ENCODE data around the gene CAPS2. TPM values are rescaled to one million over a fixed set of nuclear protein-coding genes. Genes with fewer than 3 reads are reported as not detected.

Gene CAPS2
- total RNA-seq, 1 experiment from 2014 or later = 18.3 TPM

DNA sequence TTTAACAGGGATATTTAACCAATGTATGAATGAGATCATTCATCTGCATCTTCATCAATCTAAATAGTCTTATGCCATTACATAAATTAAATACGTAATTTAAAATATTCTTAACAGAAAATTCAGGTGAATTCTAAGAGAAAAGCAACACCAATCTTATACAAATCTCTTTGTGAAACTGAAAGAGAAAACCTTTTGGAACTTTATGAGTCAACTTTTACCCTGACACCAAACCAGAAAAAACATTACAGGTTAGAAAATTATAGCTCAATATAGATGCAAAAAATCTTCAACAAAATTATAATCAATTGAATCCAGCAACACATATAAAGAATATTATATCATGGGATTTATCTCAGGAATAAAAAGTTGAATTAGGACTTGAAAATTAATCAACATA, 7.8 kb upstream of the CAPS2 start:
- H3K4me2 ChIP-seq (ENCODE audit: low read length) = no peak overlapping the region
- BruUV-seq (replicated peaks) = no TSS peak
- H3K9me3 ChIP-seq (ENCODE audit: control insufficient read depth in 1 of 2, insufficient read depth in 1 of 2, low read depth in 1 of 2, low read length in 2 of 2) = no peaks in the 10 kb centered on the region
- H3K9ac ChIP-seq (ENCODE audit: low read length) = no peak overlapping the region
- no peaks in the 10 kb centered on the region for H3K9me2 ChIP-seq (ENCODE audit: insufficient read depth)
- H2AFZ ChIP-seq (ENCODE audit: low read depth, low read length, poor library complexity, severe bottlenecking) = no peak overlapping the region
- no peaks in the 10 kb centered on the region for H4K20me1 ChIP-seq (ENCODE audit: insufficient read depth)
- no peak overlapping the region for H3K4me3 ChIP-seq (replicated peaks in 1 of 2; ENCODE audit: low read depth in 1 of 2, low read length in 2 of 2)
- ATAC-seq (no peak), DNase-seq (ENCODE audit: low read depth, low spot score) (no peak)
- peaks cover 28 to 42% of the 10 kb centered on the region in 2 experiments for H3K4me1 ChIP-seq (ENCODE audit: control insufficient read depth in 1 of 2, insufficient read depth in 2 of 2, low read length in 2 of 2)
- no peaks in the 10 kb centered on the region for H3K36me3 ChIP-seq (ENCODE audit: control insufficient read depth in 1 of 2, insufficient read depth in 2 of 2, low read length in 2 of 2)
- no peak overlapping the region for H3K27ac ChIP-seq (ENCODE audit: low read depth, low read length)
- POLR2A ChIA-PET = no interaction called here
- TF ChIP-seq SP1 (IDR thresholded peaks at IDR 0.05; ENCODE audit: low read depth) (no peak), ZFX (IDR thresholded peaks at IDR 0.05) (no peak), ZNF274 (IDR thresholded peaks at IDR 0.05; ENCODE audit: low read depth, low read length) (no peak)
- TF ChIP-seq, protein P1, sequence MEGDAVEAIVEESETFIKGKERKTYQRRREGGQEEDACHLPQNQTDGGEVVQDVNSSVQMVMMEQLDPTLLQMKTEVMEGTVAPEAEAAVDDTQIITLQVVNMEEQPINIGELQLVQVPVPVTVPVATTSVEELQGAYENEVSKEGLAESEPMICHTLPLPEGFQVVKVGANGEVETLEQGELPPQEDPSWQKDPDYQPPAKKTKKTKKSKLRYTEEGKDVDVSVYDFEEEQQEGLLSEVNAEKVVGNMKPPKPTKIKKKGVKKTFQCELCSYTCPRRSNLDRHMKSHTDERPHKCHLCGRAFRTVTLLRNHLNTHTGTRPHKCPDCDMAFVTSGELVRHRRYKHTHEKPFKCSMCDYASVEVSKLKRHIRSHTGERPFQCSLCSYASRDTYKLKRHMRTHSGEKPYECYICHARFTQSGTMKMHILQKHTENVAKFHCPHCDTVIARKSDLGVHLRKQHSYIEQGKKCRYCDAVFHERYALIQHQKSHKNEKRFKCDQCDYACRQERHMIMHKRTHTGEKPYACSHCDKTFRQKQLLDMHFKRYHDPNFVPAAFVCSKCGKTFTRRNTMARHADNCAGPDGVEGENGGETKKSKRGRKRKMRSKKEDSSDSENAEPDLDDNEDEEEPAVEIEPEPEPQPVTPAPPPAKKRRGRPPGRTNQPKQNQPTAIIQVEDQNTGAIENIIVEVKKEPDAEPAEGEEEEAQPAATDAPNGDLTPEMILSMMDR (IDR thresholded peaks at IDR 0.05 in 2 of 3, conservative IDR thresholded peaks at IDR 0.05 in 1 of 3; ENCODE audit: borderline replicate concordance in 1 of 3, insufficient read depth in 1 of 3, low read depth in 2 of 3, low read length in 2 of 3) = no peak
- H3K27me3 ChIP-seq (ENCODE audit: insufficient read depth, low read length) = no peaks in the 10 kb centered on the region
- CTCF ChIA-PET = no interaction called here
- intact Hi-C loops (cut with micrococcal nuclease) = loop anchor here (10.0 kb wide), 1 partner anchor 687 kb away; no protein-coding TSS in a partner anchor
- H3K79me2 ChIP-seq (ENCODE audit: insufficient read depth, low read length) = no peaks in the 10 kb centered on the region
- RAD21 ChIA-PET (ENCODE audit: low non-redundant PET in 1 of 2, low total read pairs in 2 of 2, uncharacterized antibody in 2 of 2, unreplicated experiment in 2 of 2) = no interaction called here

DNA sequence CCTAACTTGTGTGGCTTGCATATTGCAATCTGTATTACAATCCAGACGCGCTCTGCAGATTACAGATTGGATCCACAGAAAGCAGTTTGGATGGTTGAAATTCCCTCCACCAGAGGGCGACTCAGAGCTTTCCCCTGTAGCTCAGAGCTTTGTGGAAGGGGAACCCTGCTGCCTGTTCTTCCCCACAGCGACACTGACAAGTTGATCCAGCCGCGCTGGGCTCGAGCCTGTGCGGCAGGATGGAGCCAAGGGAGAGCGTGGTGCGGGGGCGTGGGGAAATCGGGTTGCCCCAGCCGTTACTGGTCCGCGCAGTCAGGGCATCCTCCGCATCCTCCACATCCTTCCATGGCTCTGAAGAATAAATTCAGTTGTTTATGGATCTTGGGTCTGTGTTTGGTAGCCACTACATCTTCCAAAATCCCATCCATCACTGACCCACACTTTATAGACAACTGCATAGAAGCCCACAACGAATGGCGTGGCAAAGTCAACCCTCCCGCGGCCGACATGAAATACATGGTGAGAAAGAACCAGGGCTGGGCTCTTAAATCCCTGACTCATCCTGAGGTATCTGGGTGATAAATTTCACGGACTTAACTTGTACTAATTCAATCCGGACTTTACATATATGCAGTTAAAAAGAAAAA, 4.4 kb upstream of the CAPS2 start, which contains the start of gene GLIPR1L1:
TSS of gene GLIPR1L1 (plus strand) at position 287 of the 647 bp plus-strand sequence. CDS start at position 346, 59 bp downstream.
- BruUV-seq (replicated peaks) = TSS peak; percentile 86
- Histone ChIP-seq H3K4me2 (ENCODE audit: low read length) (peak within 1 kb of the TSS; percentile 74), H2AFZ (ENCODE audit: low read depth, low read length, poor library complexity, severe bottlenecking) (peak within 1 kb of the TSS; percentile 1), H3K79me2 (ENCODE audit: insufficient read depth, low read length) (no peaks in the 10 kb centered on the region), H3K9me2 (ENCODE audit: insufficient read depth) (no peaks in the 10 kb centered on the region), H4K20me1 (ENCODE audit: insufficient read depth) (no peaks in the 10 kb centered on the region), H3K27me3 (ENCODE audit: insufficient read depth, low read length) (no peaks in the 10 kb centered on the region), H3K4me3 (replicated peaks in 1 of 2; ENCODE audit: low read depth in 1 of 2, low read length in 2 of 2) (peak within 1 kb of the TSS; percentile 42 to 57), H3K36me3 (ENCODE audit: control insufficient read depth in 1 of 2, insufficient read depth in 2 of 2, low read length in 2 of 2) (no peaks in the 10 kb centered on the region), H3K4me1 (ENCODE audit: control insufficient read depth in 1 of 2, insufficient read depth in 2 of 2, low read length in 2 of 2) (peaks cover 16 to 25% of the 10 kb centered on the region in 2 experiments), H3K27ac (ENCODE audit: low read depth, low read length) (peak within 1 kb of the TSS; percentile 63), H3K9ac (ENCODE audit: low read length) (peak within 1 kb of the TSS; percentile 41), H3K9me3 (ENCODE audit: control insufficient read depth in 1 of 2, insufficient read depth in 1 of 2, low read depth in 1 of 2, low read length in 2 of 2) (no peaks in the 10 kb centered on the region)
- DNase-seq (ENCODE audit: low read depth, low spot score) (peak; percentile 92), ATAC-seq (peak; percentile 86)
- ChIA-PET RAD21 (ENCODE audit: low non-redundant PET in 1 of 2, low total read pairs in 2 of 2, uncharacterized antibody in 2 of 2, unreplicated experiment in 2 of 2) (interaction anchor here in 1 of 2 experiments (0.8 kb wide), 1 partner anchor 55 kb away, joined by 3 read pairs; no protein-coding TSS in a partner anchor), CTCF (interaction anchor here (0.7 to 1.7 kb wide), 13 partner anchors 8 to 1121 kb away, joined by 3 to 17 read pairs (median 4); partner anchors contain the start of gene GLIPR1L2), POLR2A (interaction anchor here (0.6 kb wide), 1 partner anchor 17 kb away, joined by 3 read pairs; no protein-coding TSS in a partner anchor)
- intact Hi-C loops (cut with micrococcal nuclease) = loop anchor here (5.0 to 10.0 kb wide), 4 partner anchors 153 to 1013 kb away; partner anchors contain the start of gene BBS10
- TF ChIP-seq EGR1 (IDR thresholded peaks at IDR 0.05; ENCODE audit: low read depth) (peak; percentile 98), RAD21 (IDR thresholded peaks at IDR 0.05; ENCODE audit: low read depth) (peak; percentile 86), ELF1 (IDR thresholded peaks at IDR 0.05; ENCODE audit: borderline replicate concordance, low read depth) (no peak)
- TF ChIP-seq, protein P1 (IDR thresholded peaks at IDR 0.05 in 2 of 3, conservative IDR thresholded peaks at IDR 0.05 in 1 of 3; ENCODE audit: borderline replicate concordance in 1 of 3, insufficient read depth in 1 of 3, low read depth in 2 of 3, low read length in 2 of 3) = peak; percentile 75 to 83 (median 75)
- TF ChIP-seq, protein P2, sequence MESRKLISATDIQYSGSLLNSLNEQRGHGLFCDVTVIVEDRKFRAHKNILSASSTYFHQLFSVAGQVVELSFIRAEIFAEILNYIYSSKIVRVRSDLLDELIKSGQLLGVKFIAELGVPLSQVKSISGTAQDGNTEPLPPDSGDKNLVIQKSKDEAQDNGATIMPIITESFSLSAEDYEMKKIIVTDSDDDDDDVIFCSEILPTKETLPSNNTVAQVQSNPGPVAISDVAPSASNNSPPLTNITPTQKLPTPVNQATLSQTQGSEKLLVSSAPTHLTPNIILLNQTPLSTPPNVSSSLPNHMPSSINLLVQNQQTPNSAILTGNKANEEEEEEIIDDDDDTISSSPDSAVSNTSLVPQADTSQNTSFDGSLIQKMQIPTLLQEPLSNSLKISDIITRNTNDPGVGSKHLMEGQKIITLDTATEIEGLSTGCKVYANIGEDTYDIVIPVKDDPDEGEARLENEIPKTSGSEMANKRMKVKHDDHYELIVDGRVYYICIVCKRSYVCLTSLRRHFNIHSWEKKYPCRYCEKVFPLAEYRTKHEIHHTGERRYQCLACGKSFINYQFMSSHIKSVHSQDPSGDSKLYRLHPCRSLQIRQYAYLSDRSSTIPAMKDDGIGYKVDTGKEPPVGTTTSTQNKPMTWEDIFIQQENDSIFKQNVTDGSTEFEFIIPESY (IDR thresholded peaks at IDR 0.05; ENCODE audit: extremely low read depth, insufficient replicate concordance, low read length) = no peak
